Endometrial microvascular endothelial cells (primary cell): Measurements from ENCODE around the gene ORMDL3. TPM values are rescaled to one million over a fixed set of nuclear protein-coding genes. Genes with fewer than 3 reads are reported as not detected.
"Not testable (repeated sequence)": the region's sequence is repeated elsewhere in the genome, so short reads cannot be mapped to it uniquely, and the experiment has no call there.

ENCODE experiments used
- in situ Hi-C: cut with HindIII; loops from 2 replicates; pipeline ENCODE4 v1.10.0; 2017; ENCODE audit warnings: low sequenced_read_pairs, low pct_unique_long_range_greater_than_20kb; ENCODE audit errors: inconsistent ontology term
- total RNA-seq: library from RNA; depleted of rRNA; stranded (reverse); fragments of >200 nt; gene quantifications from one replicate; pipeline ENCODE4 v1.2.3, GENCODE V29; 2015; ENCODE audit errors: inconsistent ontology term

ORMDL3 gene
- total RNA-seq, 1 donor from 2014 or later, result 13.8 TPM

DNA sequence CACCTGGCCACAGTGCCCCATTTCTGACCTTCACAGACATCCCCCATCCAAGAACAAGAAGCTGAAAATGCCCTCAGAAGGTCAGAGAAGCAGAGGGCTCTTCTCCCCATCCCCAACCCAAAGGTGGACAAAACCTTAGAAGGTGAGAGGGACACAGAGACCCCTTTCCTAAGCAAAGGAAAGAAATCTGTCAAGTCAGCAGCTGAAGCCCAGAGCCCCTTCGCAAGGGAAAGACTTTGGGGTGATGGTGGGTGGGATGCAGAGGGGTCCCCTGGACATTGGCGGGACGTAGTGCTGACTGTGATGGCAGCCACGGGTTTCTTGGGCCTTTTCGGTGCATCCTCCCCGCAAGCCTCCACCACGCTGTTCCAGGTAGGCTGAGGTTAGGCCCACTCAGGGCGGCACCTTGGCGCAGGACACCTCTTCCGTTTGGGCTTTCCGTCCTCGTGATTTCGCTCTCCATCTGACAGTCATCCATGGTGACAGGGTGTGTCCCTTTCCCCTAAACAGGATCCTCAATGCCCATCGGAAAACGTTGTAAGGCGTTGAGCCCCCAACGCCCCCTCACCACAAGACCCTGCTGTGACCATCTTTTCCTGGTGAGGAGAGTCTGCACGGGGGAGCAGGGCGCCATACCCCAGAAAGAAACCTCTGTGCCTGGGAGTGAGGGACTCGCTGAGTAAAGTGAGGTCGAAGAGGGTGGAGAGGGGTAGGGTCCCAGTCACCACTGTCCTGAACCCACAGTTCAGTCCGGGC is 24.7 kb upstream of the ORMDL3 start:
- in situ Hi-C loops, result no loop called here

GRCh38 chr17:39950871-39951348 is 23.5 kb upstream of the ORMDL3 start:
- in situ Hi-C loops, result no loop called here

DNA sequence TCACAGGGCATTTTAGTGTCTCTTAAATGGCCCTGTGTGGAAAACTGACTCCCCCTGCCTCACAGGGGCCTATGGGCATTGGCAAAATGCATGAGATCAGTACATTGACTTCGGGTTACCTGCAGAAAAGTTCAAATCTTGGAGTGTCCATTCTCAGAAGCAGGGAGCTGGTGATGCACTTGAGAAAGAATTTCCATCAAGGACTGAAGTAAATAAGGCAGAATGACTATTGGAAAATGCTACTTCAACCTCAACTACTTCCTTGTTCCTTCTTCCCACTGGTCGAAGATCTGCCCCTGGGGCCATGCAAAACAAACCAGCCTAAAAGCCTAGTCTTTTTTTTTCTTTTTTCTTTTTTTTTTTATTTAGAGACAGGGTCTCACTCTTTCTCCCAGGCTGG is 21.6 kb upstream of the ORMDL3 start:
- in situ Hi-C loops, result no loop called here

DNA sequence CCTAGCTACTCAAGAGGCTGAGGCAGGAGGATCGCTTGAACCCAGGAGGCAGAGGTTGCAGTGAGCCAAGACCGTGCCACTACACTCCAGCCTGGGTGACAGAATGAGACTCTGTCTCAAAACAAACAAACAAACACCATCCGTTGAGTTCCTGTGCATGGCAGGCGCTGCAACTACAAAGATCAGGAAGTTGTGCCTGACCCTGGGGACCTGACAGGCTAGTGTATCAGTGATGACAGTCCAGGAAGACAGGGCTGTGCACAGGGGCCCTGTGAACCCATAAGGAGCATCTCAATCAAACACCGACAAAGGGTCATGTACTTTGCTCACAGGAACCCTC is 21.1 kb upstream of the ORMDL3 start:
- in situ Hi-C loops, result not testable (repeated sequence)

DNA sequence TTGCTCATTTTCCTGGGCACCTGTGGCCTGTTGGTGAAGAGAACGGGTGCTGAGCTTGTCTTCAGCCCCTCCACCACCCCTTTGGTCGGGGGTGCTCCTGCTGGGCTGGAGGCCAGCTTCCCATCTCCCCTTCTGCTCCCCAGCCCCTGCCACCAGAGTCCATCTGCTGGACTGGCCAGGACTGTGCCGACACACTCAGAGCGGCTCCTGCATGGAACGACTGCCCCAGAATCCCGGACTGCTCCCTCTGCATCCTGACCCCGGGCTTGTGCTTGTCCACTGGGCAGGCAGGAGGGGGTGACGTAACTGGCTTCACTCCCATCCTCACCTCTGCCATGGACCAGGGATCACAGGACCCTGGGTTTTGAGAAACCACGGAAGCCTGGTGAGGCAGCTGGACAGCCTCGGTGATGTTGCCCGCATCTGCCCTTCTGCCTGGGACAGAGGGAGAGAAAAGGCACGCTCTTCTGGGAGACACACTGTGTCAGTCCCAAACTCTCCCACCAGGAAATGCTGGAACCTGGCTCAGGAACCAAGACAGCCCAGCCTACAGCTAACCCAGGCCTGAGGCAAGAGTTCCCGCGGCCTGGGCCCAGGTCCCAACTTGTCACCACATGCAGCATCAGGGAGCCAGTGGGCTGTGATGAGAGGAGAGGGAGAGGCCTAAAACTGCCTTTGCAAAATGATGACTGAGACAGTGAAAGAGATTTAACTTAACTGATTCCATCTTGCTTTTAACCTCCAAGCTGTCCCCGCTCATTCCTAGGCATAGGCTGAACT is 19.3 kb upstream of the ORMDL3 start:
- in situ Hi-C loops, result no loop called here

GRCh38 chr17:39944393-39944711 is 17.0 kb upstream of the ORMDL3 start:
- in situ Hi-C loops, result no loop called here

DNA sequence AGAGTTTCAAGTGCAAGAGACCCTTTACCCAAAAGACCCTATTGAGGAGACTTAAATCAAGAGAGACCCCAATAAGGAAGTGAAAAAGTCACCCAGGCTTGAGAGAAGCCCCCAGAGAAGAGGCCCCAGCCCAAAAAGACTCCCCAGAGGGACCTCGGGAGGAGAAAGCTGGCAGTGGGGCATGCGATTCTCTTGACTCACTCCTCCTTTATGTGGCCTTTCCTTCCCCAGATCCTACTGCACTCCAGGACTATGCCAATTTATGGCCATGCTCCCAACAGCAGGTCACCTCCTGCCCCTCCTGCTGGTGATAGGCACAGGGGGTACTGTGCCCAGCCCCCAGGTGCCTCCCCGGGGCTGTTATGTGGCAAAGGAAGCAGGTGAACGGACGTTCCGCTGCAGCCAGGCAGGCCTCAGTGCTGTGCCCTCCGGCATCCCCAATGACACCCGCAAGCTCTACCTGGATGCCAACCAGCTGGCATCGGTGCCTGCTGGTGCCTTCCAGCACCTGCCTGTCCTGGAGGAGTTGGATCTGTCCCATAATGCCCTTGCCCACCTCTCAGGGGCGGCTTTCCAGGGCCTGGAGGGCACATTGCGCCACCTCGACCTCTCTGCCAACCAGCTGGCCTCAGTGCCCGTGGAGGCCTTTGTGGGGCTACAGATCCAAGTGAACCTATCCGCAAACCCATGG is 16.4 kb upstream of the ORMDL3 start:
- in situ Hi-C loops, result no loop called here

DNA sequence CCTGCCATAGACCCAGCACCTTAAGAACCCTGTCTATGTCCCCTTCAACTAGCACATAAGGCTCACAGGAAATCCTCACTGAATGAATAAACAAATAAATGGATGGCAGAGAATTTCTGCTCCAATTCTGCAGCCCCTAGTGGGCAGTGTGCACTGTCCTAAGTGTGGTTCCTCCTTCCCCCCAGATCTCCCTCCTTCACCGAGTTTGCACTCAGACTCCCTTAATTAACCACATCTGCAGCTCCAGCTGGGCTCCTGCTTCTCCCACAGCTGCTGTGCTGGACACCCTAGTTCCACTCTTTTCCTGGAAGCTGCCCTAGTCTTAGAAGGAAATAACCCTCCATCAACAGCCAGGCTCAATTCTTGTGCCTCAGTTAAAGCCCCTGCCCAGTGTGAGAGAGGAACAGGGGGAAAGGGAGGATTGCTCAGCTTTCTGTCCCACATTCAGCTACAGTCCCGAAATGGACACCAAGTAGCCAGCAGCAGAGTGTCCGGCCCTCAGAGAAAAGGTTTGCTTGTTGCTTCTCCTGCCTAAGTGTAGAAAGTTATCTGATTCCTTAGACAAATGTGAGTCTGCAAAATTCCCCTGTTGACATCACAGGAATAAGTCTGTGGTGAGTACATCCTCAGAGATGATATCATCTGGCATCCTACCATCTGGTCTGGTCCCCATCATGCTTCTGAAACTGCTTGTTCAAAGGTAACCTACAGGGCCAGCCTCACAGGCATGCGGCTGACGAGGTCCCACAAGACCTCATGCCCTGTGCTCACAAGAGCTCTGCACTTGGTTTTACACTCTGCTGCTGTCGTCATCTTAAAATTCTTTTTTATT is 12.4 kb upstream of the ORMDL3 start:
- in situ Hi-C loops, result no loop called here

DNA sequence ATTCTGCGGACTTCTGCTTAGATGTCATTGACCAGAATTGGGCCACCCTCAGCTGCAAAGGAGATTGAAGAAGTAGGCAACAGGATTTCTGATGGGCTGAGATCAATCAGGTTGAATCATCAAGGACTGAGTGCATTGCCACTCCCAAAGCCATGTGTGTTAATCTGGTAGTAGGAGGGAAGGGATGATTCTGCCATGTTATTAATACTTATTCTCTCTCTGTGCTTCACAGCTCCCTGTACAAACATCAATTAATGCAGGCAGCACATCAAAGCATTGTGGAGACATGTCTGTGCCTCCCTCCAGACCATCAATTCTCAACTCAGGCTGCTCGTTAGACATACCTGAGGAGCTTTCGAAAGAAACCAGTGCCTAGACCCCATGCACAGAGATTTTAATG is 11.7 kb upstream of the ORMDL3 start:
- in situ Hi-C loops, result no loop called here

- in situ Hi-C loops, result no loop called here
These were observed 10.9 kb upstream of the ORMDL3 start for GRCh38 chr17:39938140-39938869.

DNA sequence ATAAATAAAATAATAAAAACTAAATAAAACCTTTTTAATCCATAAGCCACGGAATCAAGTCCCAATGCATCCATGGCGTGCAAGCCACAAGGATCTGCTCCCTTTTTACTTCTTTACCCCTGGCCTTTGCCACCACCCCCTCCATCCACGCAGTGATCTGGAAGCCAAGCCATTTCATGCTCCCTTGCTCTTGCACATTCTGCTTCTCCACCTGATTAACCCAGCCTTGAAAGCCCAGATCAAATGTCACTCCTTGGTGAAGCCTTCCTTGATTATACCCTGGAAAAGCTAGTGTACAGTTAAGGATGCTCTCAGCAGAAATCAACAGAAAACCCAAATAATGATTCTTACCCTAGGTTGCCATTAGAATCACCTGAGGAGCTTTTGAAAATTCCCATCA is 10.0 kb upstream of the ORMDL3 start:
- in situ Hi-C loops, result no loop called here

DNA sequence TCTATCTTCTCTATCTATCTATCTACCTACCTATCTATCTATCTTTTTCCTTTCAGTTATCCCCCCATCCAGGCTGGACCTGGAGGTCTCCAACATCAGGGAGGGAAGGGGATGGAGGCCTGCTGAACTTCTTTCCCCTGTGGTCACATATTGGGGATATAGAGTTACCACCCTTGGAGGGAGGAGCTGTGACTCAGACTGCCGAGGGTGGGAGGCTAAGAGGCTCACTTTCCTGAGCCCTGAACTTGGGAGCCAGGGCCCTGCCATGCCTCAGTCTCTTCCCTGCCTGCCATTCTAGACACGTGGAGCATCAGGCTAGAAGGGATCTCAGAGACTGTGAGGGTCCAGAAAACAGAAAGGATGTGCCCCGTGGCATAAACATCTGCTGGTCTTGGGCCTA is 8.5 kb upstream of the ORMDL3 start:
- in situ Hi-C loops, result no loop called here

- in situ Hi-C loops, result no loop called here
These were observed 6.9 kb upstream of the ORMDL3 start for GRCh38 chr17:39934324-39934723.

DNA sequence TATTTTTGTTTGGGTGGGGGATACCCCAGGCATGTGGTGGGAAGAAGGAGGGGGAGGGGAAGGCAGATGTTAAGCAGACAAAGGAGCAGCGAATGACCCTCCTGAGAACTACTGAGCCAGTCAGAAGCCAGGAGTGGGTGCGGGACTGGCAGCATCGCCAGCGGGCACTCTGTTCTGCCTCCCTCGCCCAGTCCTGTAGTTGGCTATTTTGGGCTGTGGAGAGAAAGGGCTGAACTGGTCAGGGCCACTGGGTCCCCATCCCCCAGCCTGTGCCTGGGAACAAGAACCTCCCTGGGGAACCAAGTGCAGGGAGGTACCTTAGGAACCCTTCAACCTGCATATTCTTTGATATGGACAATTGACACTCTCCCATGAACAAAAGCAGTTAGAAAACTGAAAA is 6.5 kb upstream of the ORMDL3 start:
- in situ Hi-C loops, result no loop called here

GRCh38 chr17:39929646-39930407 is 2.4 kb upstream of the ORMDL3 start:
- in situ Hi-C loops, result no loop called here

GRCh38 chr17:39928858-39929645 is 1.7 kb upstream of the ORMDL3 start:
- in situ Hi-C loops, result no loop called here
